Renal cortex interstitium (tissue), 11 donors: Measurements from ENCODE around the gene POLR2C. TPM values are rescaled to one million over a fixed set of nuclear protein-coding genes. Genes with fewer than 3 reads are reported as not detected.

Experiments
- DNase-seq, 11 donors: peaks; one replicate each; pipeline ENCODE4 v3.0.0-alpha.2; 2013; ENCODE audit warnings: low read depth in 9 of 11, low spot score in 4 of 11; ENCODE audit errors: extremely low read depth in 1 of 11
- polyA plus RNA-seq, 3 donors: library from polyadenylated mRNA; unstranded; fragments of 120-200 nt; gene quantifications; one replicate each; pipeline ENCODE4 v1.2.1, GENCODE V29; 2013; ENCODE audit not compliant: insufficient read length in 3 of 3

The POLR2C gene
- polyA plus RNA-seq, 3 donors, result 79.9 to 89.8 (median 88.4) TPM

DNA sequence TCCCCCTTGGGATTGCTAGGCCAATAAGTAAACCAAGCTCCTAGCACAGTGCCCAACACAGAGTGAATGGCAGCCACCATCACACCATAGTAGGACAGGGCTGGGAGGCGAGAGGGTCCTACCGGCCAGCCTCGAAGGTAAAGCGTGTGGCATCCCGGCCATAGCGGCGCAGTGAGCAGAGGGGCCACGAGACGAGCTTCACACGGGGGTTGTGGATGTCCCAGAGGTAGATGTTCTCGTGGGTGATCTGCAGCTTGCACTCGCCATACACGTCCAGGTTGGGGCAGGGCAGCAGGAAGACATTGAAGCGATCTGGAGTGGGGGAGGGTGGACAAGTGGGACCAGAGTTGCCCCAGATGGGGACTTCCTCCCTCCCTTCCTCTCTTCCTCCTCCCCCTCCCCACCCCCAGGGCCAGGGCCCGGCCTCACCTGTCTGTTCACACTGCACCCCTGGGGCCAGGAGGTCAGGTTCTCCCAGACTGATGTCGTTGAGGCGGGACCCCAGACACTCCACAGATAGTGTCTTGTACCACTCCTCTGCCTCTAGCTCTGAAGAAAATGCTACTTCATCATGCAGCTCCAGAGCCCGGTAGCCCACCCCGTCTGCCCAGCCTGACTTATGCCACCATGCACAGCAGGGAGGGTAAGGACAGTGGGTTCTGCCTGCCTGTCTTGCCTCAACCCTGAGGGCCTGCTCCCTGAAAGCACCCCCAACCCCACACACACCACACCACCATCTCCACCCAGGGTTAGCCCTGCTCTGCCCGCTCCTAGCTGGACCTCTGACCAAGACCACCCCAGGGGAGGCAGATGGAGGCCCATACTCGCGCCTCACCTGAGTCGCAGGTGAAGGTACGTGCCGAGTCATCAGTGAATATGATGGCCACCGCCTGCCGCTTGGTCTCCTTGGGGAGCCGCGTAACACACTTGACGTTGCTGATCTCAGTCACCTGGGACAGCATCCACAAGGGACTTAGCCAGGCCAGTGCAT, 12.5 kb downstream of the POLR2C start:
- DNase-seq, result no peak

- peak in 1 of 11 donors; percentile 52 for DNase-seq
These were observed 13.3 kb downstream of the POLR2C start for GRCh38 chr16:57475711-57476339.

DNA sequence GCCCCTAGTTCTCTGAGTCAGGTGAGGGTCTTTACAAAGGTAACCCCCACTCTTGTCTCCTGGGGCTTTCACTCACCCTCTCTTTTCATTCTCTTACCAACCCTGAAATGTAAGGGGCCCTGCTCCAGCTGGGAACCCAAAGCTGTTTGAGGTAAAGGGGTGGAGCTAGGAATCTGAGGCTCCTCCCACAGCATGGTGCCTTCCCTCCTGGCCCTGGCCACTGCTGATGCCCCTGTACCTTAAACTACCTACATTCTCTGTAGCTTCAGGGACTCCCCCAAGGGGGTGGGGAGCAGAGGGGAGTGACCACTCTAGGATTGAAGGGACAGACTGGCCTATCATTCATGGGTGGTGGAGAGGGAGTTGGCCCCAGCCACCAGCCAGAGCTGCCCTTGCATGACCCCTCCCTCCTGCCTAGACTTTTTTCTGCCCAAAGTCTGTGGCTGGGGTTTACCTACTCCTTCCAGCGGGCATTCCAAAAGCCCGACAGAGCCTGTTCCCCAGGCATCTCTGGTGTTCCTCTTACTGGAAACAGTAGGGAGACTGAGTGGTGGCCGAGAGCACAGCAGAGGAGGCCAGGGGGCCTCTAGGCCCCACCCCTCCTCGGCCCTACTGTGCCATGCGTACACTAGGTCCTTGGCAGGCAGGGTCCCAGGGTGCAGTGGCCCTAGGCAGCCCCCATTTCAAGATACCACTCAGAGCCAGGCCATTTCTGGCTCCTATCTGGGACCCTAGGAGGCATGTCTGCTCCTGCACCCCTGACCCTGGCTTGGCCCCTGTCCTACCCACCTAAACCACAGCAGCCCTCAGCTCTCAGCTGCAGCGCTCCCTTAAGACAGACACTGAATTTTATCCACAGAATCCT, 14.3 kb downstream of the POLR2C start:
- no peak for DNase-seq

- DNase-seq, result no peak
These were observed 15.2 kb downstream of the POLR2C start for GRCh38 chr16:57477531-57478202.

DNA sequence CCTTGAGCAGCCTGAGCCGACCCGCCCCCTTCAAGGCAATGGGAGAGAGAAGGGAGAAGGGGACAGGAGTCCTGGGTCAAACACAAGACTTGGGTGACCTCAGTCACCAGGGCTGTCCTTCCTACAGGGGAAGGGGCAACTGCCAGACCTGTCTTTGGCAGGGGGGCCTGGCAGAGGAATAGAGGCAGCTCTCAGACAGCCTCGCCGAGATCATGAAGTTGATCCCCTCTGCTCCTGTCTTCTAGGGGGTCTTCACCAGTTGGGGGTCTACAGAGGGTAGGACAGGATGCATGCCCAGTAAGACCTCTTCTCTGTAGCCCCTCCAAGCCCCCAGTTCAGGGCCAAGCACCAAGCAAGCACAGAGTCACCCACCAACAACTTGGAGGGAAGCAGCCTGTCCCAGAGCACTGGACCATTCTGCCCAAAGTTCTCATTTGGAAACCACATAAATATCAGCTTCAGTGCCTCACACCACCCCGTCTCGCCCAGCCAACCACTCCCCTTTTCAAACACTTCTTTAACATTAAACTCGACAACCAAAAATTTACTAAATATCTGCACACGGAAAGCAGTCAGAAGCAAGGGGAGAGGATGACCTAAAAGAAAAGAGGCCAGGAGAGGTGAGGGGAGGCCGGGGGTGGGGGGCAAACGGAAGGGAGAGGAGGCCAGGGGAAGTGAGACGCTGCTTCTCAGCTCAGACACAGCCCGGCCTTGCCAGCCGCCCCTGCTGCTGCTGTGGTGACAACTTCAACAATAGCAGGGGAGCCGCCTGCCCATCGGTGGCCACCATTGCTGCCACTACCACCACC, 16.1 kb downstream of the POLR2C start:
- DNase-seq, result no peak

GRCh38 chr16:57479205-57479975, 16.9 kb downstream of the POLR2C start:
- no peak for DNase-seq

DNA sequence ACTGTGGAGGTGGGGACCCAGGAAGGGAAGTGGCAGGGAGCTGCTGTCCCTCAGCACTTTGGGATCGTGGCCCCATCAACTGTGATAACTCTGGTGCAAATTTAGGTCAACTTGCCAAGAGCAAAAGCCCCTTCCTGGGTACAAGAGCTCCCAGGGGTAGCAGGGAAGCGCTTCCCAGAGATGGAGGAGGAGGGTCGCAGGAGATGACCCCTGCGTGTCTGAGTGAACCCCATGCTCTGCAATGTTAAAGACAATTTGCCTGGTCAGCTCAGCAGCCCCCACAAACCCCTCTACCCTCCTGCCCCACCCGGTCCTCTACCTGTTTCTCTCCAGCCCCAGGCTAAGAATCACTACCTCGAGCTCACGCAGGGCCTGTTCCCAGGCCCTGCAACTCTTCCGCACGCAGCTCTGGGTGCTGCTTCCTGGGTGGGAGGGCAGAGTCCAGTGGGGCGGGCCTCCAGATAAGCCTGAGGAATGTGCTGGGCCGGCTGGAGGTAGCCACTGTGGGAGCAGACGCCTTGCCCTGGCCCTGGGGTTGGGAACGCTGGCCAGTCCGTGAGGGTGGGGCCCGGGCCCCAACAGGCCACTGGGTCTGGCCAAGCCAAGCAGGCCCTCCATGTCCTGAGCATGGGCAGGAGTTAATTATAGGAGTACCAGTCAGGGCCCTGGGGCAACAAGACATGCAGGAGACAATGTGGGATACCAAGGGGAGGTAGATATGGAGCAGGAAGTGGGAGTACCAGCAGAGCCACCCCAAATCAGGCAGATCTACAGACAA, 17.7 kb downstream of the POLR2C start:
- DNase-seq, result no peak

GRCh38 chr16:57480754-57481230, 18.3 kb downstream of the POLR2C start:
- no peak for DNase-seq

GRCh38 chr16:57481421-57481820, 18.9 kb downstream of the POLR2C start:
- DNase-seq, result no peak

- DNase-seq, result no peak
These were observed 20.5 kb downstream of the POLR2C start for GRCh38 chr16:57482845-57483545.

DNA sequence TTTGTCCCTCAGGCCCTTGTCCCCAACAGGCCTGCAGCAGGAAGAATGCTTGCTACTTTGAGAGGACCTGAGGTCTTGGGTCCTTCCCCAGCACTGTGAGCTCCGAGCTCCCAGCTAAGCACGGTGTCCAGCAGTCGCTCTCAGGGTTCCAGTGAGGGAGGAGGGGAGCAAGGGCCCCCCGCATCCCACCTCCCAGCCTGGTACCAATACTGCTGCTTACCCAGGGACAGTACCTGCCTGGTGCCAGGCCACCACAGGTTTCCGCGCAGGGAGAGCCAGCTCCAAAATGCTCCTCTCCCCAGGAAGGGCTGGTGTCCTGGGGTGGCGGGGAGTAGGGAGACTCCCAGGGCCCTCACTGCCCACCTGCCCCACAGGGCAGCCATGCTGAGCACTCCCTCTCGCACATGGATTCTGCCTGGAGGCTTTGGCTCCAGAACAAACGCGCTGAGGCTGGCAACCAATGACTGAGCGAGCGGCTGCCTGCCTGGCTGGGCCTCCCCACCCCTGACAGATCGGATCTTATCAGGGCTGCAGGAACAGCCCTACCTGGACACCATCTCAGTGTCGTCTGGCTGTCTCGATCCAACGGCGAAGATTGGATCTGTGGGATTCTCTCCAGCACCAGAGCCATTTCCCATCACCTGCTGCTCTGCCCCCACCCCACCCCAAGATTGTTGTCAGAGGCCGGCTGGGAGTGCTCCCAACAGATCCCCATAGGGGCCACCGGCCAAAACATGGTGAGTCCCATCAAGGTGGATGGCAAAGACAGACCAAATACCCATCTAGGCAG, 21.4 kb downstream of the POLR2C start:
- DNase-seq, result no peak

DNA sequence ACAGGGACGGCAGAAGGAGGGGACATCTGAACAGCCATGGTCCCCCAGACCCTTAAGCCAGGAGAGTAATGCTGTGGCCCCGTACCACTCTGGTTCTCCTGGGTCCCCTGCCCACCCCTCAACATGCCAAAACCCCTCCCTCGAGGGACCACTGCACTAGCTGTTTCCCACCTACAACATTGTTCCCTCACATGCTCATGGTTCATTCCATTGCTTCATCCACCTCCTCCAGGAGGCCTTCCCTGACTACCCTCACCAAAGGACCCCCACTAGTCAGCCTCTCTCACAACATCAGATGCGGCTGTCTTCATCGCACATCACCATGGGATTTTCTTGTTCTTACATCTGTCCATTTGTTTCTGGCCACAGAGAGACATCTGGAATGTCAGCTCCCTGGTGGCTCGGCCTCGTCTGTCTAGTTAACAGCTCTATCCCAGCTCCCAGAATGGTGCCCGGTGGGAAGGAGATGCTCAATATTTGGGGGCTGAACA, 22.1 kb downstream of the POLR2C start:
- no peak for DNase-seq

GRCh38 chr16:57485091-57485915, 22.8 kb downstream of the POLR2C start:
- no peak for DNase-seq
